AG09309 (cell line): ENCODE results near the gene AGRN.
"Not testable (repeated sequence)": the region's sequence is repeated elsewhere in the genome, so short reads cannot be mapped to it uniquely, and the experiment has no call there.

Experiments used
- DNase-seq: peaks from one replicate; pipeline ENCODE4 v3.0.0-alpha.2; 2010; ENCODE audit warnings: low read depth
- H3K4me3 ChIP-seq: 2 replicates; pipeline ENCODE4 v1.5.1; 2011; ENCODE audit warnings: mild to moderate bottlenecking, low read depth, low read length, moderate library complexity; ENCODE audit not compliant: control insufficient read depth
- TF ChIP-seq, protein P1 (sequence below): IDR thresholded peaks from 2 replicates; pipeline ENCODE4 v1.5.1; 2011; ENCODE audit warnings: mild to moderate bottlenecking, low read depth, low read length, inconsistent platforms; ENCODE audit not compliant: insufficient read depth, control insufficient read depth; ENCODE audit errors: missing control alignments

The AGRN gene

GRCh38 chr1:1062348-1063163, 42.6 kb downstream of the AGRN start:
- H3K4me3 ChIP-seq, result no peak overlapping the region
- TF ChIP-seq, protein P1, sequence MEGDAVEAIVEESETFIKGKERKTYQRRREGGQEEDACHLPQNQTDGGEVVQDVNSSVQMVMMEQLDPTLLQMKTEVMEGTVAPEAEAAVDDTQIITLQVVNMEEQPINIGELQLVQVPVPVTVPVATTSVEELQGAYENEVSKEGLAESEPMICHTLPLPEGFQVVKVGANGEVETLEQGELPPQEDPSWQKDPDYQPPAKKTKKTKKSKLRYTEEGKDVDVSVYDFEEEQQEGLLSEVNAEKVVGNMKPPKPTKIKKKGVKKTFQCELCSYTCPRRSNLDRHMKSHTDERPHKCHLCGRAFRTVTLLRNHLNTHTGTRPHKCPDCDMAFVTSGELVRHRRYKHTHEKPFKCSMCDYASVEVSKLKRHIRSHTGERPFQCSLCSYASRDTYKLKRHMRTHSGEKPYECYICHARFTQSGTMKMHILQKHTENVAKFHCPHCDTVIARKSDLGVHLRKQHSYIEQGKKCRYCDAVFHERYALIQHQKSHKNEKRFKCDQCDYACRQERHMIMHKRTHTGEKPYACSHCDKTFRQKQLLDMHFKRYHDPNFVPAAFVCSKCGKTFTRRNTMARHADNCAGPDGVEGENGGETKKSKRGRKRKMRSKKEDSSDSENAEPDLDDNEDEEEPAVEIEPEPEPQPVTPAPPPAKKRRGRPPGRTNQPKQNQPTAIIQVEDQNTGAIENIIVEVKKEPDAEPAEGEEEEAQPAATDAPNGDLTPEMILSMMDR, result no peak
- DNase-seq, result no peak

- DNase-seq, result no peak
- H3K4me3 ChIP-seq, result no peak overlapping the region
- TF ChIP-seq, protein P1, result no peak
Measured at GRCh38 chr1:1063261-1063944, 43.5 kb downstream of the AGRN start.

DNA sequence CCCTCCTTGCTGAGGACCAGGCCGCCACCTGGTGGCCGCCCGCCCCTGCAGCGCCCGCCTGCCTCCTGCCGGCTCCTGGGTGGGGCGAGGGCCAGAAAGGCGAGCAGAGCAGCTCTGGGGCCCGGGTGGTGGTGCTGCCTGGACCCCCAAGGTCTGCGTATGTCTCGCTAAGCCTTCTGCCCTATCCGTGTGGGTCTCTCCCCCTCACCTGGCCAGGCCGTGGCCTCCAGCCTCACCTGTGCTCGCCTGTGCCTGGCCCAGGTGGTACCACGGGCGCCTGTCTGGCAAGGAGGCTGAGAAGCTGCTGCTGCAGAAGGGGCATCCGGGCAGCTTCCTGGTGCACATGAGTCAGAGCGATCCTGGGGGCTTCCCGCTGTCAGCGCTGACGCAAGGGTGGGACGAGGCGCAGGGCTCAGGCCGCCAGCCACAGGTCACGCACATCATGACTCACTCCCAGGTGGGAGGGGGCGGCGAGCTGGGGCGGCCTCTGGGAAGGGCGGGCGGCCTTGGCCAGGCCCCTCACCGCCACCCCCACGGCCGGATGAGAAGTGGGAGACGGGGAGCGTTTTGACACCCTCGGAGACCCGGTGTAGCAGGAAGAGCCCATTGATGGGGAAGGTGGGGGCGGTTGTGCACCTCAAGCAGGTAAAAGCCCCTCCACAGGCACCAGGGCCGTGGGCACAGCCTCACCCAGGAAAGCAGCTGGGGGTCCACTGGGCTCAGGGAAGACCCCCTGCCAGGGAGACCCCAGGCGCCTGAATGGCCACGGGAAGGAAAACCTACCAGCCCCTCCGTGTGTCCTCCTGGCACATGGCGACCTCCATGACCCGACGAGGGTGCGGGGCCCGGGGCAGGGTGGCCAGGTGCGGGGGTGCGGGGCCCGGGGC, 44.3 kb downstream of the AGRN start:
- peak; percentile 42 for DNase-seq
- TF ChIP-seq, protein P1, result peak; percentile 73
- H3K4me3 ChIP-seq, result no peak overlapping the region

GRCh38 chr1:1065265-1065939, 45.5 kb downstream of the AGRN start:
- DNase-seq, result no peak
- H3K4me3 ChIP-seq, result no peak overlapping the region
- TF ChIP-seq, protein P1, result no peak

- not testable (repeated sequence) for DNase-seq, H3K4me3 ChIP-seq
Measured at GRCh38 chr1:1065940-1066304, 46.0 kb downstream of the AGRN start.

DNA sequence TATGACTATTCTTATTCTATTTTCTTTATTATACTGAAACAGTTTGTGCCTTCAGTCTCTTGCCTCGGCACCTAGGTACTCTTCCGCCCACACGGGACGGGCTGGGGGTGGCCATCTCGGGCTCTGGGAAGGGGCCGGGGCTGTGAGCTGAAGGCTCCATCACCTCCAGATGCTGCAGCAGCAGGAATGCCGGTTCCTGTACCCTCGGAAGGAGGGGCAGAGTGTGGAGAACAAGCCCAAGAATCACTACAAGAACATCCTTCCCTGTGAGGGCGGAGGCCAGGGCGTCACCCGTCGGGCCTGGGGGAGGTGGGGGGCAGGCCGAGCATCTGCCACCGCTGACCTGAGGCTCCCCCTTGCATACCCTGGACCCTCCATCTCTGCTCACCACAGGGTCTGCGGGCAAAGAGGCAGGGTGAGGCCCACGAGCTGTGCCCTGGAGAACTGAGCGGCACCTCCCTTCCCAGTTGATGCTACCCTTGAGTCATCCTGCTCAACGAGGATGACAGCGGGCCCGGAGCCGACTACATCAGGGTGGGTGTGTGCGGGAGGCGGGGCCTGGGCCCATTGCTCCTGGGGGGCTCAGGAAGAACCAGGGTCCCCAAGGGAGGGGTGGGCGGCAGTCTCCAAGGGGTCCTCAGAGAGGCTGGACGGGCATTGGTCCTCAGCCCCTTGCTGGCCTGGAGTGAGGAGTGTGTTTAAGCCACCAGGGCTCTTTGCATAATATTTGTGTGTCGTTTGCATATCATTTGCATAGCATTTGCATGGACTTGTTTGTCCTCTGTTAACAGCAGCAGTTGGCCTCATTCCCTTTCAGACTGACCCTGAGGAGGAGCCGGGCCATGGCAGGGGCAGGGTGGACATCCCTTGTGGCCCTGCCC, 46.7 kb downstream of the AGRN start:
- no peak for DNase-seq
- no peak overlapping the region for H3K4me3 ChIP-seq
- TF ChIP-seq, protein P1, result no peak
